ENCODE results near the gene MEGF6.
"Not testable (repeated sequence)": the region's sequence is repeated elsewhere in the genome, so short reads cannot be mapped to it uniquely, and the experiment has no call there.

Gene MEGF6

DNA sequence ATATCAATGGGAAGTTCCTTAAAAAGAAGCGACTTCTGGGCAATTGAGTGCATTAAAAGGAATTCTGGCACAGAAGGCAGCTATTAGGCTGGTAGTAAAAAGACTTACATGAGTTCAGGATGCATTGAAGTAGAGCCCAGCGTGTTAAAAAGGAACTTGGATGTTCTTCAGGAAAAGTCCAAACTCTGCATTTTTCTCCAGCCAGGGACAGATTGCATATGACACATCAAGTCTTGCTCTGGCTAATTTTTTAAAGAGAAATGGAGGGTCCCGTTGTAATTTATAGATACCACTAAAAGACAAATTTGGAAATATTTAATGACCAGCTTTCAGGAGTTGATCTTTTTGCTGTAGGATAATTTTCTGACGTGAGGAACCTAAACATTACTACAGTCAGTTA, 14.7 kb upstream of the MEGF6 start:
- DNase-seq = no peak

DNA sequence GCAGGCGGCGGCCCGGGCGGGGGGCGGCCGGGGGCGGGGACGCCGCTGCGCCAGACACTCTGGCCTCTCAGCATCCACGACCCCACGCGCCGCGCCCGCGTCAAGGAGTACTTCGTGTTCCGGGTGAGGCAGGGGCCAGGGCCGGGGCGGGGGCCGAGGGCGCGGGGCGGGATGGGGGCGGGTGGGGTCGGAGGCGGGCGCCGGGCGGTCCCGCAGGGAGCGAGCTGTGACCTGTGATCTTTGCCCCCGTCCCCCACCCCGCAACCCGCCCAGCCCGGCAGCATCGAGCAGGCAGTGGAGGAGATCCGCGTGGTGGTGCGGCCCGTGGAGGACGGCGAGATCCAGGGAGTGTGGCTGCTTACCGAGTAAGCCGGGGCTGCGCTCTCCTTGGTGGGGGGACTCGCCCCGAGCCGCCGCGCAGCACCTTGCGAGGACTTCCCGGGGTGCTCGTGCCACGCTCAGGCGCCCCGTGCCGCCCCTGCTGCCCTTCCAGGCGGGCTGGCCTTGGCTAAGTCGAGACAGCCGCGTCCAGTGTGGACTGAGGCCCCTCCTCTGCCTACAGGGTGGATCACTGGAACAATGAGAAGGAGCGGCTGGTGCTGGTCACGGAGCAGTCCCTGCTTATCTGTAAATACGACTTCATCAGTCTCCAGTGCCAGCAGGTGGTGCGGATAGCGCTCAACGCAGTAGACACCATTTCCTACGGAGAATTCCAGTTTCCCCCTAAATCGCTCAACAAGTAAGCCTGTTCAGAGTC, 14.0 kb upstream of the MEGF6 start:
- DNase-seq = peak in 1 of 2 donors; percentile 18

DNA sequence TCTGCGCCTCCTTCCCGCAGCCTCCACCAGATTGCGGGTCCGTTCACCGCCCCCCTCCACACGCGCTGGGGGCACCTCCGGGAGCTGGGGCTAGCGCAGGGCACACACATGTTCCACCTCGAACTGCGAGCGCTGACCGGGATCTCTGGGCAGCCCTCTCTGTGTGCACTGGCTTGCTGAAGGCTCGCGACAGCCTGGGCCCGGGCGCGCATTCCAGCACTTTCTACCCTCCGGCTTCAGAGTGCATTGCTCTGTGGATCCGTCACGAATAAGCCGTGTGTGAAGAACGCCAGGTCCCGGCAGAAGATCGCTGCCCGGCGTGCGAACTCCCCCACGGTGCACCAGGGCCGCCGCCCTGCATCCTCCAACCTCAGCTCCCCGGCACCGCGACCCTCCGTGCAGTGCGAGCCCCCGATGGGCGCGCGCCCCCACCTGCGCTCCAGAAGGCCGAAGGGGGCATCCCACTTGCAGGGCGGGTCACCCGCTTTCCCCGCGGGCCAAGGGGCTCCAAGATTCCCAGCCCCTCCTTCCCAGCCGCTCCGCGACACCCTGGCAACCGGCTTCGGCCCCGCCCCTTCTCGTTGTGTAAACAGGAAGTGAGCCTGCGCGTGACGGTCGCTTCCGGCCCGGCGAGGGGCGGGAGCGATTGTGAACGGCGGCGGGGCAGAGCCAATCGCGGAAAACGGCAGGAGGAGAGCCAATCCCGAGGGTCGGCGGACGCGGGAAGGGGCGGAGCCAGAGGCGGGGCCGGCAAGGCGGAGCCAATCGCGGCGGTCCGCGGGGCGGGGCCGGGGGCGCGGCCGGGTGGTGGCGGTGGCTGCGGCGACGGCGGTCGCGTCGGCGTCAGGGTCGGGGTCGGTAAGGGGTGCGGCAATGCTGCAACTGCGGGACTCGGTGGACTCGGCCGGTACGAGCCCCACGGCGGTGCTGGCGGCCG, 13.2 kb upstream of the MEGF6 start, which contains the start of gene TPRG1L:
TSS of gene TPRG1L (plus strand) at position 816 of the 937 bp plus-strand sequence. CDS start at position 874, 58 bp downstream.
- DNase-seq = peak; percentile 98 to 99

DNA sequence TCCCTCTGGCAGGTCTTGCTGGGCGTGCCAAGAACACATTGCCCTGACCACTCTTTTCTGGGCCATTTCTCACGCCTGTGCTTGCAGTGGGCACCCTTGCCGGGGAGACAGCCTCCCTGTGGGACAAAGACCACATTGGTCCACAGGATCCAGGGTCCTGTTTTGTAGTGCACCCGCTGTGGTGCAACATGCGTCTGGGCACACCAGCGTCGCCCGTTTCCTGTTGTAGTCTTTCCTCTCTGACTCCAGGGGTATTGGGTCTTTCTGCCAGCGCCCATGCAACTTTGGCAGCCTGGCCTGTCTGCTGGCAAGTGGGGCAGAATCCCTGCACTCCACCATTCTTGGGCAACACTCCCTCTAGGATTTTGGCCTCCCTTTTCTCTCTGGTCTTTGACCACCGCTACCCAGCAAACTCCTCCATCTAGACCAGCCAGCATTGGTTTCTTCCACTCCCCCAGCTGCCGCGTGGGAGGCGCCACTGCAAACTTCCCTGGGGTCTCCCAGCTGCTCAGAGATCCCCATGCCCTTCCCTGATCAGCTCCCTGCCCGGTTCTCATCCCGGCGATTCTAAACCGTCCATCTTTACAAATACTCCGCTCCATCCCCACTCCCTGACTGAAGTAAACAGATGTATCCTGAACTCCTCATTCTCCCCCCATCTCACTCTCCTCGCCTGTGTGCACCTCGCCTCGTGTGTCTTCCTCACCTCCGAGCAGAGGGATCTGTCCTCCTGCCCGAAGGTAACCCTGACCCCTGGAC, 12.3 kb upstream of the MEGF6 start:
- no peak for DNase-seq

DNA sequence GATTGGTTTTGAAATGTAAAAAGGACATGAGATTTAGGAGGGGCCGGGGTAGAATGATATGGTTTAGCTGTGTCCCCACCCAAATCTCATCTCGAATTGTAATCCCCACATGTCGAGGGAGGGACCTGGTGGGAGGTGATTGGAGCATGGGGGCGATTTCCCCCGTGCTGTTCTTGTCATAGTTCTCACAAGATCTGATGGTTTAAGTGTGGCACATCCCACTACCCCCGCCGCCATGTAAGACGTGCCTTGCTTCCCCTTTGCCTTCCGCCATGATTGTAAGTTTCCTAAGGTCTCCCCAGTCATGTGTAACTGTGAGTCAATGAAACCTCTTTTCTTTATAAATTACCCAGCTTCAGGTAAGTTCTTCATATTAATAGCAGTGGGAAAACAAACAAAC, 10.8 kb upstream of the MEGF6 start:
- DNase-seq = not testable (repeated sequence)

DNA sequence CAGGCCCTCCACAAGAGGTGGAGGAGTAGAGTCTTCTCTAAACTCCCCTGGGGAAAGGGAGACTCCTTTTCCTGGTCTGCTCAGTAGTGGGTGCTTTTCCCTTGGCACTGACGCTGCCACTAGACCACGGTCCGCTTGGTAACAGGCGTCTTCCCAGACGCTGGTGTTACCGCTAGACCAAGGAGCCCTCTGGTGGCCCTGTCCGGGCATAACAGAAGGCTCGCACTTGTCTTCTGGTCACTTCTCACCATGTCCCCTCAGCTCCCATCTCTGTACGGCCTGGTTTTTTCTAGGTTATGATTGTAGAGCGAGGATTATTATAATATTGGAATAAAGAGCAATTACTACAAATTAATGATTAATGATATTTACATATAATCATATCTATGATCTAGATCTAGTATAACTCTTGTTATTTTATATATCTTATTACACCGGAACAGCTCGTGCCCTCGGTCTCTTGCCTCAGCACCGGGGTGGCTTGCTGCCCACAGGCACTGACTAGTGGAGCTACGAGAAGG, 9.9 kb upstream of the MEGF6 start:
- DNase-seq = peak; percentile 18 to 29

DNA sequence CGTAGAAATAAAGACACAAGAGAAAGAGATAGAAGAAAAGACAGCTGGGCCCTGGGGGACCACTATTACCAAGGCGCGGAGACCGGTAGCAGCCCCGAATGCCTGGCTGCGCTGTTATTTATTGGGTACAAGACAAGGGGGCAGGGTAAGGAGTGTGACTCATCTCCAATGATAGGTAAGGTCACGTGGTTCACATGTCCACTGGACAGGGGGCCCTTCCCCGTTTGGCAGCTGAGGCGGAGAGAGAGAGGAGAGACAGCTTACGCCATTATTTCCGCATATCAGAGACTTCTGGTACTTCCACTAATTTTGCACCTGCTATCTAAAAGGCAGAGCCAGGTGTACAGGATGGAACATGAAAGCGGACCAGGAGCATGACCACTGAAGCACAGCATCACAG, 9.4 kb upstream of the MEGF6 start:
- DNase-seq = no peak

DNA sequence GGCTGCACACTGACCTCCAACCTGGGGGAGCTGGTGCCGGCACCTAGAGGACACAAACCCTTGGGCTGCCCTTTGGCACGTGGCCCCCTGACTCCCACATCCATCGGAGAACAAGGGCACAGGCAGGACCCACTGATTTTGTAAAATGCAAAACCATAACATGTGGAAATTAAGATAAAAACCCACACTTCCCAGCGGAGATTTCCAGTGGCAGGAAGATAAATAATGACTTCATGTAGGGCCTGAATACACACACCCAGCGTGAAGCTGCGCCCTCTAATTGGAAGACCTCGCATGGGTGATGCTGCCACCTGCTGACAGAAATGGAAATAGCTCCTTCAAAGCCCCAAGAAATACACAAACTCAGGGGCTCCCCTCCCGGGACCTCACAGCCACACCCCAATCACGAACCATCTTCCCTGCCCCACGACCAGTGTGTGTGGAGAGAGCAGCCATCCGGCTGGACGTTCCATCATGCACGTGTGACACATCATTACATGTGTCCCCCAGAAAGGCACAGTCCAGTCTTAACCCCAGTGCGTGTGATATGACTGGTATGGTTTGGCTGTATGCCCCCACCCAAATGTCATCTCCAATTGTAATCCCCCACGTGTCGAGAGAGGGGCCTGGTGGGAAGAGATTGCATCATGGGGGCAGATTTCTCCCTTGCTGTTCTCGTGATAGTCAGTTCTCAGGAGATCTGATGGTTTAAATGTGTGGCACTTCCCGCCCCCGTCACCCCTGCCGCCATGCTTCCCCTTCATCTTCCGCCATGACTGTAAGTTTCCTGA, 7.8 kb upstream of the MEGF6 start:
- peak; percentile 75 to 83 for DNase-seq

DNA sequence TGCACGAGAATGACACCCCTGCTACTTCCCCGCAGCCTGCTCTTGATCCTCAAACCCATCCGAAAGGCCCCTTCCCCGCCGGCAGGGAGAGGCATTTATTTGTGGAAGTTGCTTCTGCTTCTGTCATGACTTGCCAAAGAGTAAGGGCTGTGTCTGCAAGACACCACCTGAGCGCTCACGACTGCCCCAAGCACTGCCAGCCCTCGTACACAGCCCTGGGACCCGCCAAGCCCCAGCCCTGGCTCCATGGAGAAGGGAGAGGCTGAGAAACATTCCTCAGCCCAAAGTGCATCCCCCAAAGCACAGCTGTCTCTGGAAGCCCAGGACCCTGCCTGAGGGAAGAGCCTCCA, 7.2 kb upstream of the MEGF6 start:
- DNase-seq = no peak

DNA sequence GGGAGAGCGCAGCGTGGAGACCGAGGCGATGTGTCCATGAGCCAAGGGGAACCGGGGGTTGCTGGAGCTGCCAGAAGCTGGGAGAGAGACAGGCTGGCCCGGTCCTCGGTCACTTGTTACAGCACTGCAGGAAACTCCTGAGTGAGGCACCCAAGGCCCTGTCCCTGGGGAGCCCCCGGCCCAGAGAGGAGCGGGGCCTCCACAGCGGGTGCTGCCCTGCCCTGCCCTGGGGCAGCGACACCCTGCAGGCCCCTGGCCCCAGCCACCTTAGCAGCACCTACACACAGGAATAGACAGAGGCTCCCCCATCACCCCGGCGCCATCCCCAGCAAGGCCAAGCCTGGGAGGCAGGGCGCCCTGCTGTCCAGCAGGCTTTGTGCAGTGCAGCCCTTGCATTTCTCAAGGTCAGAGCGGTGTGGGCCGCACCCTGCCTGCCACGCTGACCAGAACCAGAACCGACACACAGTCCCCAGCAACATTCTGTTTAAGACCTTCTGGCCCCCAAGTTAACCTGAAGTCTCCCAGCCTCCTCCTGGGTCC, 6.6 kb upstream of the MEGF6 start:
- no peak for DNase-seq

DNA sequence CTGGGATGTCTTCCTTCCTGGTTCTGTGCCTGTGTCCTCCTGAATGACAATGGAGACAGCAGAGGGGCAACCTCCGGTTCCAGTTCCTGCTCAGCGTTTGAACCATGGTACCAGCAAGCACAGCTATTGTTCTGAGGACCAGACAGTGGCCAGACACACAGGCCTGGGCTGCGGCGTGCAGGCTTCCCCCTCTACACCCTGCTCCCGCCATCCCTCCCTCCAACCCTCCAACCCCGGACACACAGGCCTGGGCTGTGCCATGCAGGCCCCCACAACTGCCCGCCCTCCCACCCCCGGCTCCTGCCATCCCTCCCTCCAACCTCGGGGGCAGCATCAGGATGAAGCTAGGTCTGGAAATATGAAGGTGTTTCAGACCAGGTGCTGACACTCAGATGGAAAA, 5.6 kb upstream of the MEGF6 start:
- DNase-seq = no peak

DNA sequence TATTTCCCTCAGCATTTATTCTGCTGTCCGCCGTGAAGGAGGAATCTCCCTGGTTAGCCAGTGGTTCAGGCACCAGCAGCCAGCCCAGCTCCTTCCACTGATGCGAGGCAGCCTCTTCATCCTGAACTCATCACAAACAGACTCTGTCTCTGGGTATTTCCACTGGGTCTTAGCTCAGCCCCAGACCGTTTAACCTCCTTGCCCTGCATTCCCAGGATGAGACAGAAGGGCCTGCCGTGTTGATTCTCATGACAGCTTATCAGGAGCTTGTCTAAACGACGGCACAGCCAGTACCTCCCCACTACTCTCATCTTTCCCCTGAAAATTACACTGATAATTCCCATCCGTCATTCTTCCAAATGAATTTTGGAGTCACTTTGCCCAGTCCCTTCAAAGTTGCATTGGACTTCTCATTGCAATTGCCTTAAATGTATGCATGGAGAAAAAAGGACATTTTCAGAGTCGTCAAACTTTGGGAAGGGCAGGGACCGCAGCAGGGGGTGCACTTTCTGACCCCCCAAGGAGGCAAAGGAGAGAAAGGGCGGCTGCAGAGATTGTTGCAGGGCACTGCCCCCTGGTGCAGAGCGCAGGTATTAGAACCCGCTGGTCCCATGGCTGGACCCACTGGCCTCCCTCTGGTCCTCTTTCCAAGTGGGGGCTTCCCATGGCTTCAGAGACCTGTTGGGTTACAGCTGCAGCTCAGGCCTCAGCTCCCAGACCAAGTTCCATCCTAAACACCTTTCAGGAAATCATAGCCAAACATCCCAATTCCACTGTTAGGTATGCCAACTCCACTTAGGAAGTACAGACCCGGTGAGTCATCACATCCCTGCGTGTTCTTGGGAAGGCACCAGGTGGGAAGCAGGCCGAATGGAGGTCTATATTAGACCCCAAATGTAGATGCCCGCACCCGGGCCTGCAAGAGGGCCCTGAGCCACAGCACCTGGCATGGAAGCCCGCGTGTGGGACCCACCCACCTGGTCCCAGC, 3.7 kb upstream of the MEGF6 start:
- peak in 1 of 2 donors; percentile 13 for DNase-seq

DNA sequence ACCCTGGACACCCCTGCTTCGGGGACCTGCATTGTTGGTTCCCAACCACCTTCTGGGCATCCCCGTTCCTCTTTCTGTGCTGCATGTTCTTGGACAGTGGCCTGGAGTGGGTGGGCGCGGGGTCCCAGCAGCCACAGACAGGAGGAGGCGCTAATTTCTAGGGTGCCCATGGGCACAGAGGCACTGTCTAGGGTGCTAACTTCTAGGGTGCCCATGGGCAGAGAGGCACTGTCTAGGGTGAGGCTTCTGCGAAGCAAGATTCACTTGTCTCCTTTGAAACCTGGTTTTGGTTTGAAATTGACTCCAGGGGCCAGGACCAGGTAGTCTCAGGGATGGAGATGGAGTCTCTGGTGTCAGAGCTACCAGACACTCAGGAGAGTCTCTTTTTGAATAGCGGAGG, 815 bp upstream of the MEGF6 start:
- DNase-seq = no peak

DNA sequence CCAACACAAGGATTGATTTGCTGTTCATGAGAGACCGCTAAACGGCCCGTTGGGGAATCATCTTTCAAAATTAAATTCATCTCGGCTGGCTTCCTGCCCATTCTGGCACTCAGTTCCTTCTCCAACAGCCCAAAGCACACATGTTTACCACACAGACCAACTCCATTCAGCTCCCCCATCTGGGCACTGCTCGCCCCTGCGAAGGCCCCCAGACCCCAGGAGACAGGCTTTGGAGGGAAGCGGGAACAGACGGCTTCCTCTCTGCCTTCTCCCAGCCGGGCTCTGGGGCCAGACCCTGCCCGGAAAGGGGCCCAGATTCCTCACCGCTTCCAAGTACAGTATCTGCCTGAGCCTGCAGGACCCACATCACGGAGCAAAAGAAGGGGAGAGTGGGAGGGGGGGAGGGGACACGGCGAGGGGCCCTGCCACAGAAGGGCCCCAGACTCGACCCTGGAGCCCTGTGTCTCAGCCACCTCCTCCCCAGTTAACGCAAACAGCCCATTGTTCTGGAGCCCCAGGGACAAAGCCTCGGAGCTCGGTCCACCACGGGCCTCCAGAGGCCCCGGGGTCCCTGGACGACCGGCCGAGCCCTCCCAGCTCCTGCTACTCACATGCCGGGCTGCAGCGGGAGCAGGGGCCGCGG, 660 bp downstream of the MEGF6 start:
- DNase-seq = no peak

DNA sequence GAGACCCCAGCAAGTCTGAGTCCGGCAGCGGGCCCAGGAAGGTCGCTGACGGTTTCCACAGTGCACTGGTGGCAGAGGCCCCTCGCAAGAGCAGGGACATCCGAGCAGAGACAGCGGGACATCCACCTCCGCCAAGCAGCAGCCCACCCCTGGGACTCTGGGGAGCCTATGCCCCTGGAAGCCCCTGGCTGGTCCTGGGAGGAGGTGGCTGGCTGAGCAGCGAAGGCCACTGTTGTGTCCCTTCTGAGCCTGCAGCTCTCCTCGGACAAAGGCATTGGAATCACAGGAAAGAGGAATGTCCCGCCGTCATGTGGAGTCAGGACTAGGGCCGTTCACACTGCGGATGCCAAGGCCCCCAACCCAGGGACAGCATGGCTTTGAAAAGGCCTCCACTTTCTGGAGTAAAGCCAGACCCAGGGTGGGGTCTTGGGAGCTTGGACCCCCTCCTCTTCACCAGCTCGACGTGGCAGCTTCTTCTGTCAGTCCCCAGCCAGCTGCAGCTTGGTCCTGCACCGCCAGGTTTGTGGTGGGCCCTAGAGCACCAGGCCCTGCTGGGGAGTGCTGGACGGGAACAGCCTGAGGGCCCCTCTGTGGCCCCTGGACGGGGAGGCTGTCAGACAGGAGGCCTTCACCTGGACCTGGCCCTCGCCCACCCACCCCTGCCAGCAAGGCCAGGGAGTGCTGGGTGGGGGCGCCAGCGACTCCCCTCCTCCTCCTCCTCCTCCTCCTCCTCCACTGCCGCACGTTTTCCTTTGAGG, 1.4 kb downstream of the MEGF6 start:
- DNase-seq = no peak

DNA sequence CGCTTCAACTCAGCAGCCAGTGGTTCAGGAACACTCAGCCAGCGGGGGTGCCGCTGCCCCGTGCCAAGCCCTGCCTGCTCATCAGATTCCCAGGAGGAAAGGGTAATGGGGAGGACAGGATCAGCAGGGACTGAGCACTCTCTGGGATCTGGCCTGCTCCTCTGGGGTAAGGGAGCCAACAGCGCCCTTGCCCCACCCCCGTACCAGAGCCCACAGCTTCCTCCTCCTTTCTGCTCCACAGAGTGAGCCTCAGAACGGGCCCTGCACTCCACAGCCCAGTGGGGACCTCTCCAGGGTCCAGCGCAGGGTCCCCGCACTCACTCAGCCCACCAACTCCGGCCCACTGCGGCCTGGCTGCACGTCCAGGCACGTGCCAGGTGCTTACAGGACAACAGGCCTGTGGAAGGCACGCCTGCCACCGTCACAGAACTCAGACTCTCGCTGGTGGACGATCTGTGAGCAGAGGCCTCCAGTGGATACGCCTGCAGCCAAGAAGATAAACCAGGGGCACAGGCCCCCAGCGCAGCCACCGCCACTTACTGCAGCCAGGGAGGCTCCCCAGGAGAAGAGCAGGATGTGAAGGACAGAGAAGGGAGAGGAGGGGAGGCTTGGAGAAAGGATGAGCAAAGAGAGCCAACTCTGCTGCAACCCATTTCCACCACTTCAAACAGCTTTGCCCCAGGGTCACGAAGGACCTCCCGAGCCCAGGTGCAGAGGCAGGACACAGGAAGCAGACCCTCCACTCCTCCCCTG, 2.1 kb downstream of the MEGF6 start:
- DNase-seq = no peak

DNA sequence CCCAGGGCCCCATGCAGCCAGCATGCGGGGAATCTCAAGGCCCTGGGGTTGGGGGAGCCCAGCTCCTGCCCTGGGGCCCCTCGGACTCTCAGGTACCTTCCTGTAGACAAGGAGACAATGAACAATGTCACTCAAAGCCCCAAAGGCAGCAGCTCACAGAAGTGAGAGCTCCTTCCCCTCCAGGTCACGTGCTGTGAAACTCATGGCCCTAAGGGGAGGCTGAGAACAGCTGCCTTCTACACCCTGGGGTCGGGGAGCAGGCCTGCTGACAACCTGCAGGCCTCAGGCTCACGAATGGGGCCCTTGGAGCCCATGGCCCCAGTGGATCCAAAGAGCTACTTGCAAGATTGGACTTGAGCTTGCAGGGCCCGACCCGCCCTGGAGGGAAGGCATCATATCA, 3.2 kb downstream of the MEGF6 start:
- DNase-seq = no peak

DNA sequence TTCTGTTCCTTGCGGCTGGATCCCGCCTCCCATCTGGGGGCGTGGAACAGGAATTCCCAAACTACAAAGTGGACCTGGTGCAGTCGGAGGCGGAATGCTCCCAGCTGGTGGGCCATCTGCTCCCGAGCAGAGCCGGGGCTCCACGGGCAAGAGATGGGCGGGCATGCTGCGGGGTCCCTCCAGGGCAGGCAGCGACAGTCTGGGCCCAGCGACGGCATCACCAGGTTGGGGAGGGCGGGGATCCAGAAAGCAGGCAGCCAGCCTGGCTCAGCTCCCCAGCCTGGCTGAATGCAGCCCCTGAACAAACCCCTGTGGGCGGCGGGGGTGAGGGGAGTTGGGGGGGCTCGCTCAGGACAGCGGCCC, 3.6 kb downstream of the MEGF6 start:
- no peak for DNase-seq
